ENCODE measurements around the gene ADD3.

- TF ChIP-seq CTCF (IDR thresholded peaks at IDR 0.05 in 2 of 3, conservative IDR thresholded peaks at IDR 0.05 in 1 of 3; ENCODE audit: control insufficient read depth in 2 of 3, extremely low read depth in 1 of 3, insufficient read depth in 1 of 3, low read depth in 3 of 3, low read length in 3 of 3) = no peak
- TF ChIP-seq KDM1A (IDR thresholded peaks at IDR 0.05; ENCODE audit: borderline replicate concordance) = no peak
- no peak for TF ChIP-seq RFX5 (IDR thresholded peaks at IDR 0.05; ENCODE audit: low read depth, low read length)
- no peak for TF ChIP-seq REST (IDR thresholded peaks at IDR 0.05; ENCODE audit: low read depth, low read length)
- no peak for TF ChIP-seq TCF12 (IDR thresholded peaks at IDR 0.05; ENCODE audit: low read depth, low read length)
- TF ChIP-seq CBX3 (IDR thresholded peaks at IDR 0.05; ENCODE audit: borderline replicate concordance, low read depth) = no peak
- TF ChIP-seq NR2C2 (IDR thresholded peaks at IDR 0.05; ENCODE audit: borderline replicate concordance, control insufficient read depth, insufficient read length, low read depth) = no peak
- TF ChIP-seq PRDM15 (CRISPR knock-in tag; IDR thresholded peaks at IDR 0.05) = no peak
Measured at GRCh38 chr10:110150046-110150445, 142.3 kb downstream of the ADD3 start.

All from GM12878 (cell line).